Keratinocyte (primary cell): Measurements from ENCODE around the gene ERI3.

ENCODE experiments used
- EZH2 ChIP-seq: IDR thresholded peaks from one replicate; pipeline ENCODE4 v1.6.1; 2012; ENCODE audit warnings: inconsistent platforms, mild to moderate bottlenecking, low read length, moderate library complexity
- TF ChIP-seq, protein P1 (sequence below), 3 experiments: IDR thresholded peaks in 1 of 3; conservative IDR thresholded peaks in 1 of 3; optimal IDR thresholded peaks in 1 of 3; 2 replicates in 2 of 3; 3 replicates in 1 of 3; pipeline versions ENCODE3 to v1.5.1; 2011; ENCODE audit warnings: low read length in 3 of 3, mild to moderate bottlenecking in 3 of 3, moderate library complexity in 2 of 3, control low read depth in 1 of 3, inconsistent platforms in 1 of 3; ENCODE audit not compliant: insufficient read depth in 2 of 3; ENCODE audit errors: extremely low read depth in 1 of 3

- TF ChIP-seq, protein P1, sequence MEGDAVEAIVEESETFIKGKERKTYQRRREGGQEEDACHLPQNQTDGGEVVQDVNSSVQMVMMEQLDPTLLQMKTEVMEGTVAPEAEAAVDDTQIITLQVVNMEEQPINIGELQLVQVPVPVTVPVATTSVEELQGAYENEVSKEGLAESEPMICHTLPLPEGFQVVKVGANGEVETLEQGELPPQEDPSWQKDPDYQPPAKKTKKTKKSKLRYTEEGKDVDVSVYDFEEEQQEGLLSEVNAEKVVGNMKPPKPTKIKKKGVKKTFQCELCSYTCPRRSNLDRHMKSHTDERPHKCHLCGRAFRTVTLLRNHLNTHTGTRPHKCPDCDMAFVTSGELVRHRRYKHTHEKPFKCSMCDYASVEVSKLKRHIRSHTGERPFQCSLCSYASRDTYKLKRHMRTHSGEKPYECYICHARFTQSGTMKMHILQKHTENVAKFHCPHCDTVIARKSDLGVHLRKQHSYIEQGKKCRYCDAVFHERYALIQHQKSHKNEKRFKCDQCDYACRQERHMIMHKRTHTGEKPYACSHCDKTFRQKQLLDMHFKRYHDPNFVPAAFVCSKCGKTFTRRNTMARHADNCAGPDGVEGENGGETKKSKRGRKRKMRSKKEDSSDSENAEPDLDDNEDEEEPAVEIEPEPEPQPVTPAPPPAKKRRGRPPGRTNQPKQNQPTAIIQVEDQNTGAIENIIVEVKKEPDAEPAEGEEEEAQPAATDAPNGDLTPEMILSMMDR (optimal IDR thresholded peaks at IDR 0.05 in 1 of 3, IDR thresholded peaks at IDR 0.05 in 1 of 3, conservative IDR thresholded peaks at IDR 0.05 in 1 of 3; ENCODE audit: extremely low read depth in 1 of 3, insufficient read depth in 2 of 3, low read length in 3 of 3): no peak
- no peak for TF ChIP-seq EZH2
Measured at GRCh38 chr1:44275991-44276405, 79.1 kb downstream of the ERI3 start.
